HuH-7 (cell line): ENCODE data around the gene CEP170B.
A peak's percentile ranks its signal among the peaks of the same experiment; 100 is the strongest.
"Not testable (repeated sequence)": the region's sequence is repeated elsewhere in the genome, so short reads cannot be mapped to it uniquely, and the experiment has no call there.

Source experiments
- DNase-seq: peaks from one replicate; pipeline ENCODE4 v3.0.0; 2011; ENCODE audit warnings: low spot score

Gene CEP170B

DNA sequence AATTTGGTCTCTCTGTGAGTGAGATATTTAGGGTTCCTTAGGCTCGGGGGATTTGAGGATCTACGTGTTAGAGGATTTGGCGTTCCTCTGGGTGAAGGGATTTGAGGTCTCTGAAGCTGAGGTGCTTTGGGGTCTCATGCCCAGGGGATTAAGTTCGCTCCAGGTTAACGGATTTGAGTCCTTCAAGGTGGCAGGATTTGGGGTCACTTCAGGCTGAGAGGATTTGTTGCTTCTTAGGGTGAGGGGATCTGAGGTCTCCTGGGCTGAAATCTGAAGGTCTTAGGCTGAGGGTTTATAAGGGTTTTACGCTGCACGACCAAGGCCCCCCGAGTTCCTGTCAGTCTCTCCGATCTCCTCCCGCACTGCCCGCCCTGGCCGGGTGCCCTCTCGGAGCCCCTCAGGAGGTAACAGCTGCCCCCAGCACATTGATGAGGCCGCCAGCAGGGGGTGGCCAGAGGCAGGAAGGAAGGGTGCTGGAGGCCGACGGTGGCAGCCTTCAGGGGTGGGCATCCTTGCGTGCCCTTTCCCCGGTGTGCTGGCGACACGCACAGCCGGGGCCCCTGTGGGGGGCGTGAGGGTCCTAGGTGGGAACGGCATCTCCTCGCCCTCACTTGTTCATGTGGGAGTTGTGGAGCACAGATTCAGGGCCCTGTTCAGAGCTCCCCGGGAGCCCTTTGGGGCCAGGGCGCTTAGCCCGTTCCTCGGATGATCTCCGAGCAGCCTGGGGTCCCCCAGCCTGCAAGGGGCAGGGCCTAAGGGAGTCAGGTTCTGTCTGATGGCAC, 14.3 kb downstream of the CEP170B start:
- DNase-seq, result no peak

DNA sequence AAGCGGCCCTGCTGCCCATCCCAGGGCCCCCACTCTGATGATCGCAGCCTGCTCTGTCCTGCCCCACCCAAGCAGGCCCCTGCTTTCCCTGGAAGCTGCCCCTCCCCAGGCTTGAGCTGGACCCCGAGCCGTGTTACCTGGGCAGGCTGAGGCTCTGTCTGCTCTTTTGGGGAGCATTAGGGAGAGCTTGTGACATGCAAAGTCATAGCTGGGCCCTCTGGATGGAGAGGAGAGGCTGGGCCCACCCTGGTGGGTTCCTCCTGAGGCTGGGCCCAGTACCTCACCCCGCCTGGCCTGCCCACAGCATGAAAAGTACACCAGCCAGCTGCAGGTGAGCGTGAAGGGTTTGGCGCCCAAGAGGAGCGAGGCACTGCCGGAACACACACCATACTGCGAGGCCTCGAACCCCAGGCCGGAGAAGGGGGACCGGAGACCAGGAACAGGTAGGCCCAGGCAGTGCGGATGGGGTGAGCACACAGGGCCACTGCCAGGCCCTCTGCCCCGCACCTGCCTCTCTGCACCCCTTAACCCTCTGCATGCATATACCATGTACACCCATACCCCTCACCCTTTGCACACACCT, 15.0 kb downstream of the CEP170B start:
- no peak for DNase-seq

- no peak for DNase-seq
These were observed 15.6 kb downstream of the CEP170B start for GRCh38 chr14:104880584-104881210.

- DNase-seq, result no peak
These were observed 16.4 kb downstream of the CEP170B start for GRCh38 chr14:104881369-104881979.

GRCh38 chr14:104882325-104882973, 17.4 kb downstream of the CEP170B start:
- DNase-seq, result peak; percentile 44

GRCh38 chr14:104882991-104883660, 18.1 kb downstream of the CEP170B start:
- no peak for DNase-seq

- no peak for DNase-seq
These were observed 18.8 kb downstream of the CEP170B start for GRCh38 chr14:104883681-104884361.

DNA sequence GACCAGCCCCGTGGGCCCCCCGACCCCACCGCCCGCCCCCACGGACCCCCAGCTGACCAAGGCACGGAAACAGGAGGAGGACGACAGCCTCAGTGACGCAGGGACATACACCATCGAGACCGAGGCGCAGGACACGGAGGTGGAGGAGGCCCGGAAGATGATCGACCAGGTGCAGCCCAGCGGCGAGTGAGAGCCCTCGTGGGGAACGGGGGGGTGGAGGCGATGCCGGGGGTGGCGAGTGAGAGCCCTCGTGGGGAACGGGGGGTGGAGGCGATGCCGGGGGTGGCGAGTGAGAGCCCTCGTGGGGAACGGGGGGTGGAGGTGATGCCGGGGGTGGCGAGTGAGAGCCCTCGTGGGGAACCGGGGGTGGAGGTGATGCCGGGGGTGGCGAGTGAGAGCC, 19.3 kb downstream of the CEP170B start:
- DNase-seq, result not testable (repeated sequence)

DNA sequence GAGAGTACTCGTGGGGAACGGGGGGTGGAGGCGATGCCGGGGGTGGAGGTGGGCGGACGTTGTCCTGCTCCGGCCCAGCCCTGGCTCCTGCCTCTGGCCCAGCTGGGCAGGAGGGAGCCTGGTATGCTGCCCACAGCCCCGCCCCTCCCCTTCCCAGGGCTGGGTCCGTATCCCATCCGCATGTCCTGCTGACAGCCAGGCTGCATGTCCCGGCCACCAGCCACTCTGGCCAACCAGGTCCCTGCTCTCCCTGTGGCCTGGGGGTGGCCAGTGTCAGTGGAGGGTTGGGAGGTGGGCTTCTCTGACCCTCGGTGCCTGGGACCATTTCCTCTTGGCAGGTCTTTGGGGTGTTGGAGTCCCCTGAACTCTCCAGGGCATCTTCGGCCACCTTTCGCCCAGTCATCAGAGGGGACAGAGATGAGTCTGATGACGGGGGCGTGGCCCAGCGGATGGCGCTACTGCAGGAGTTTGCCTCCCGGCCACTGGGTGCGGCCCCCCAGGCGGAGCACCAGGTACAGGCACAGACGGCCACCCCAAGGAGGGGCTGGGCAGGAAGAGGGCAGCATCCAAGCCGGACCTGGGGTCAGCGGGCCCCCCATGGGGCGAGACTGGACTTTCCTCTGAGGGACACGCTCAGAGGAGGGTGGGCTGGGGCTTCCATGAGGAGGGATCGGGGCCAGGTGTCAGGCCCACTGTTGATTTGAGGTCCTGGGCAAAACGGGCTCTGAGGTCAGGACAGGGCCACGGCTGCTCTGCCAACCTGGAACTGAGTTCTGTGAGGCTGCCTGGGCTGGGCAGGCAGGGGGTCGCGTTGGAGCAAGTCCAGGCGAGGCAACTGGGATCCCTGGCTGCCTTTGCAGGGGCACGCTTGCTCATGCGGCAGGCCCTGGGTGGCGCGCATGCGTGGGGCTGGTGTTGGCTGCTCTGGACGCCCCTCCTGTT, 20.2 kb downstream of the CEP170B start:
- DNase-seq, result no peak

- DNase-seq, result no peak
These were observed 21.1 kb downstream of the CEP170B start for GRCh38 chr14:104885973-104886689.

GRCh38 chr14:104886690-104887622, 21.9 kb downstream of the CEP170B start:
- no peak for DNase-seq

GRCh38 chr14:104887623-104888488, 22.8 kb downstream of the CEP170B start:
- DNase-seq, result no peak

GRCh38 chr14:104888489-104889374, 23.7 kb downstream of the CEP170B start:
- DNase-seq, result no peak

GRCh38 chr14:104889375-104889757, 24.3 kb downstream of the CEP170B start:
- no peak for DNase-seq

- DNase-seq, result not testable (repeated sequence)
These were observed 25.2 kb downstream of the CEP170B start for GRCh38 chr14:104890292-104890691.

DNA sequence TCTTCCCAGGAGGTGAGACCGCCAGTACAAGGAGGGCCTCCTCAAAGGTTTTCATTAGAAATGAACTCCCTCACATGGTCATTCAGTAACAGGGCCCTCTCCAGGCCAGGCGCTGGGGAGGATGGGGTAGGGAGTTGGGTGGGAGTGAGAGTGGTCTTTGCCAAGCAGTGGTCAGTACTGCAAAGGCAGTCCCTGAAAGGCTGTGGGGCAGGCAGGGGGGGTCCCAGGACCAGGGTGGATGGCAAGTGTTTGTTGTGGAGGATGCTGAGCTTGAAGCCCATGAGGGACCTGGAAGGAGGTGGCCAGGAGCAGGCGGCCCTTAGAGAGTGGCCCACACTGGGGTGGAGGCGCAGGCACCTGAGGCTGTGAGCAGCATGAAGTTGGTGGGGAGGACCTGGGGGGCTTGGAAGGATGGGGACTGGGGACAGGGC, 26.1 kb downstream of the CEP170B start:
- no peak for DNase-seq
